Large intestine (tissue), 12 donors: ENCODE measurements around the gene SELENOH. TPM values are rescaled to one million over a fixed set of nuclear protein-coding genes. Genes with fewer than 3 reads are reported as not detected.
"Not testable (repeated sequence)": the region's sequence is repeated elsewhere in the genome, so short reads cannot be mapped to it uniquely, and the experiment has no call there.

ENCODE experiments used
- DNase-seq, 2 donors: peaks; one replicate each; pipeline versions ENCODE4 v3.0.0 to v3.0.0-alpha.2; 2013
- H3K27ac ChIP-seq: one replicate; pipeline ENCODE4 v1.5.1; 2013; ENCODE audit warnings: low read length
- H3K27me3 ChIP-seq: 2 replicates; pipeline ENCODE4 v1.6.1; 2013; ENCODE audit warnings: low read length; ENCODE audit not compliant: control insufficient read depth, insufficient read depth
- H3K36me3 ChIP-seq: 2 replicates; pipeline ENCODE4 v1.6.1; 2013; ENCODE audit warnings: low read length; ENCODE audit not compliant: control insufficient read depth, insufficient read depth
- H3K4me1 ChIP-seq: one replicate; pipeline ENCODE4 v1.6.1; 2013; ENCODE audit warnings: low read length; ENCODE audit not compliant: control insufficient read depth, insufficient read depth
- H3K4me3 ChIP-seq: one replicate; pipeline ENCODE4 v1.5.1; 2013; ENCODE audit warnings: low read length
- H3K9me3 ChIP-seq: one replicate; pipeline ENCODE4 v1.6.1; 2013; ENCODE audit warnings: mild to moderate bottlenecking, low read depth, low read length, moderate library complexity; ENCODE audit not compliant: control insufficient read depth
- WGBS: methylation state at CpG from one replicate; pipeline ENCODE4 v1.1.5; 2013; ENCODE audit warnings: low lambda C conversion rate; ENCODE audit not compliant: insufficient coverage; 5-methylcytosine and 5-hydroxymethylcytosine counted together
- long read RNA-seq, 11 donors: transcript quantifications; one replicate each; lab custom pipeline, GENCODE V29; 2026
- polyA plus RNA-seq: library from polyadenylated mRNA; unstranded; fragments of 120-200 nt; gene quantifications from one replicate; pipeline ENCODE4 v1.2.1, GENCODE V29; 2013

SELENOH gene, protein sequence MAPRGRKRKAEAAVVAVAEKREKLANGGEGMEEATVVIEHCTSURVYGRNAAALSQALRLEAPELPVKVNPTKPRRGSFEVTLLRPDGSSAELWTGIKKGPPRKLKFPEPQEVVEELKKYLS
- polyA plus RNA-seq, result 115 TPM
- long read RNA-seq, donor 1, transcript SELENOH-204 (4 exons, 818 nt), result major isoform, 74 of 87 reads
- long read RNA-seq, donor 1, partial matches to known transcripts, result 0 of 87 reads
- long read RNA-seq, donor 1, other reads (novel, unspliced or antisense), result 0 of 87 reads
- long read RNA-seq, donor 2, transcript SELENOH-201 (3 exons, 833 nt), result minor isoform, 7 of 183 reads
- long read RNA-seq, donor 2, transcript SELENOH-204 (4 exons, 818 nt), result major isoform, 152 of 183 reads
- long read RNA-seq, donor 2, partial matches to known transcripts, result 14 of 183 reads
- long read RNA-seq, donor 2, other reads (novel, unspliced or antisense), result 0 of 183 reads
- long read RNA-seq, donor 3, result 0 reads
- long read RNA-seq, donor 4, transcript SELENOH-204 (4 exons, 818 nt), result major isoform, 24 of 25 reads
- long read RNA-seq, donor 4, partial matches to known transcripts, result 0 of 25 reads
- long read RNA-seq, donor 4, other reads (novel, unspliced or antisense), result 0 of 25 reads
- long read RNA-seq, donor 5, transcript SELENOH-204 (4 exons, 818 nt), result major isoform, 76 of 93 reads
- long read RNA-seq, donor 5, transcript SELENOH-201 (3 exons, 833 nt), result minor isoform, 5 of 93 reads
- long read RNA-seq, donor 5, partial matches to known transcripts, result 5 of 93 reads
- long read RNA-seq, donor 5, other reads (novel, unspliced or antisense), result 0 of 93 reads
- long read RNA-seq, donor 6, transcript SELENOH-207 (1 exons, 523 nt), result minor isoform, 8 of 136 reads
- long read RNA-seq, donor 6, transcript SELENOH-205 (3 exons, 1,039 nt), result minor isoform, 6 of 136 reads
- long read RNA-seq, donor 6, transcript SELENOH-204 (4 exons, 818 nt), result major isoform, 103 of 136 reads
- long read RNA-seq, donor 6, partial matches to known transcripts, result 13 of 136 reads
- long read RNA-seq, donor 6, other reads (novel, unspliced or antisense), result 0 of 136 reads
- long read RNA-seq, donor 7, transcript SELENOH-204 (4 exons, 818 nt), result major isoform, 87 of 105 reads
- long read RNA-seq, donor 7, transcript SELENOH-201 (3 exons, 833 nt), result minor isoform, 7 of 105 reads
- long read RNA-seq, donor 7, partial matches to known transcripts, result 6 of 105 reads
- long read RNA-seq, donor 7, other reads (novel, unspliced or antisense), result 0 of 105 reads
- long read RNA-seq, donor 8, transcript SELENOH-201 (3 exons, 833 nt), result minor isoform, 10 of 230 reads
- long read RNA-seq, donor 8, transcript SELENOH-204 (4 exons, 818 nt), result major isoform, 183 of 230 reads
- long read RNA-seq, donor 8, transcript SELENOH-205 (3 exons, 1,039 nt), result minor isoform, 6 of 230 reads
- long read RNA-seq, donor 8, transcript SELENOH-207 (1 exons, 523 nt), result minor isoform, 6 of 230 reads
- long read RNA-seq, donor 8, partial matches to known transcripts, result 16 of 230 reads
- long read RNA-seq, donor 8, other reads (novel, unspliced or antisense), result 0 of 230 reads
- long read RNA-seq, donor 9, transcript SELENOH-201 (3 exons, 833 nt), result minor isoform, 7 of 163 reads
- long read RNA-seq, donor 9, transcript SELENOH-204 (4 exons, 818 nt), result major isoform, 139 of 163 reads
- long read RNA-seq, donor 9, partial matches to known transcripts, result 14 of 163 reads
- long read RNA-seq, donor 9, other reads (novel, unspliced or antisense), result 0 of 163 reads
- long read RNA-seq, donor 10, transcript SELENOH-205 (3 exons, 1,039 nt), result minor isoform, 10 of 226 reads
- long read RNA-seq, donor 10, transcript SELENOH-207 (1 exons, 523 nt), result minor isoform, 7 of 226 reads
- long read RNA-seq, donor 10, transcript SELENOH-204 (4 exons, 818 nt), result major isoform, 175 of 226 reads
- long read RNA-seq, donor 10, transcript SELENOH-201 (3 exons, 833 nt), result minor isoform, 11 of 226 reads
- long read RNA-seq, donor 10, partial matches to known transcripts, result 17 of 226 reads
- long read RNA-seq, donor 10, other reads (novel, unspliced or antisense), result 0 of 226 reads
- long read RNA-seq, donor 11, transcript SELENOH-204 (4 exons, 818 nt), result major isoform, 122 of 141 reads
- long read RNA-seq, donor 11, partial matches to known transcripts, result 9 of 141 reads
- long read RNA-seq, donor 11, other reads (novel, unspliced or antisense), result 0 of 141 reads

DNA sequence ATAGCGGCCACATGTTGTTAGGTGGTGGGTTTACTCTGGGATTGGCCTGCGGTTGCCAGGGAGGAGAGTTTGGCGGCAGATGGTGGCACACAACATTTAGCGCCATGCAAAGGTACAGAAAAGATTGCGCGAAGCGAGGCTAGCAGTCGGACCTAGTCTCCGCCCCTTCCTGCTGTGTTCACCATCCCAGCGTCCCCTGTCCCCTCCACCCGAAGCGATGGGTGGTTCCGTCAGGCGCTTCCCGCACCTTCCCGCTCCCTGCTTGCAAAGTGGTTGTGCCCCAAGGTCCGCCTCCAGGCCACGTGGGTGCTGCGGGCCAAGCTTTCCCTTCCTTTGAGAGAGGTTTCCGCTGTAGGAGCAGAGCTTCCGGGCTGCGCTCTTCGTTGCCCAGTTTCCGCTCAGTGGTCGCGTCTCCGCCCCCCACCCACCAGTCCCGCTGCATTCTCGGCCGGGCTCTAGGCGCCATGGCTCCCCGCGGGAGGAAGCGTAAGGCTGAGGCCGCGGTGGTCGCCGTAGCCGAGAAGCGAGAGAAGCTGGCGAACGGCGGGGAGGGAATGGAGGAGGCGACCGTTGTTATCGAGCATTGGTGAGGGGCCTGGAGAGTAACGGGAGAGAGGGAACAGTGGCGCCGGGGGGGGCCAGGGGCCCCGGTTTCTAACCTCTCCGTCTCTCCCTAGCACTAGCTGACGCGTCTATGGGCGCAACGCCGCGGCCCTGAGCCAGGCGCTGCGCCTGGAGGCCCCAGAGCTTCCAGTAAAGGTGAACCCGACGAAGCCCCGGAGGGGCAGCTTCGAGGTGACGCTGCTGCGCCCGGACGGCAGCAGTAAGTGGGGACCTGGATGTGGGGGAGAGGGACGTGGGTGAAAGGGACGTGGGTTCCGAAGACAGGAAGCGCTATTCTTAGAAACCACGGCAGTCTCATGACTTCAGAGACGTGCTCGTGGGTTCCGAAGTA is at the start of gene SELENOH:
SELENOH (plus strand) TSS at position 360 of the 955 bp plus-strand sequence; CDS start at position 465, 105 bp downstream.
- Histone ChIP-seq H3K4me3 (peak within 1 kb of the TSS; percentile 90), H3K9me3 (no peaks in the 10 kb centered on the region), H3K27me3 (no peaks in the 10 kb centered on the region), H3K4me1 (peaks cover 6% of the 10 kb centered on the region), H3K36me3 (peaks cover 54% of the 10 kb centered on the region), H3K27ac (peak within 1 kb of the TSS; percentile 90)
- WGBS, result no CpG with 5 or more reads among the region's 75 CpGs
- DNase-seq, result peak; percentile 97 to 98

DNA sequence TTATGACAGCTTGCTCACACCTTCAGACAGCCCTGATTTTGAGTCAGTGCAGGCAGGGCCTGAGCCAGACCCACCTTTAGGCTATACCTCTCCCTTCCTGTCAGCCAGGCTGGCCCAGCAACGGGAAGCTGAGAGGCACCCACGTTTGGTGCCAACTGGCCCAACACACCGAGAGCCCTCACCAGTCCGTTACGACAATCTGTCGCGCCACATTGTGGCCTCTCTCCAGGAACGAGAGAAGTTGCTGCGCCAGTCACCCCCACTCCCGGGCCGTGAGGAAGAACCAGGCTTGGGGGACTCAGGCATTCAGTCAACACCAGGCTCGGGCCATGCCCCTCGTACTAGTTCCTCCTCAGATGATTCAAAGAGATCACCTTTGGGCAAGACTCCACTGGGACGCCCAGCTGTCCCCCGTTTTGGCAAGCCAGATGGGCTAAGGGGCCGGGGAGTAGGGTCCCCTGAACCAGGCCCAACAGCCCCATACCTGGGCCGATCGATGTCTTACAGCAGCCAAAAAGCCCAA is 42.4 kb upstream of the SELENOH start:
- H3K9me3 ChIP-seq, result no peaks in the 10 kb centered on the region
- no CpG with 5 or more reads among the region's 18 CpGs for WGBS
- H3K4me1 ChIP-seq, result no peaks in the 10 kb centered on the region
- H3K27ac ChIP-seq, result no peak overlapping the region
- no peaks in the 10 kb centered on the region for H3K27me3 ChIP-seq
- H3K36me3 ChIP-seq, result peaks cover 76% of the 10 kb centered on the region
- no peak for DNase-seq
- no peak overlapping the region for H3K4me3 ChIP-seq

DNA sequence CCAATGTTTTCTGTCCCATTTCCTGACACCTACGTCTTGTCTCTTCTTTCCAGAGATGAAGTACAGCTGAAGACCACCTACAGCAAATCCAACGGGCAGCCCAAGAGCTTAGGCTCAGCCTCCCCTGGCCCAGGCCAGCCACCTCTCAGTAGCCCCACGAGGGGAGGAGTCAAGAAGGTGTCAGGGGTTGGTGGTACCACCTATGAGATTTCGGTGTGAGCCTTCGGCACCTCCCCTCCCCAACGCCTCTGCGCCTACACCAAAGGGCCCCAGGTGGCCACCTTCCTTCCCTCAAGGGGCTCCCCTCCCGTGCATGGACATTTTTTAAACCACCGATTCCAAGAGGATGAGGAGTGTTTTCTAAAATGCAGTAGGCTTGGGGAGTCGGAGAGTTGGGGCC is 41.5 kb upstream of the SELENOH start:
- Histone ChIP-seq H3K4me3 (no peak overlapping the region), H3K27me3 (no peaks in the 10 kb centered on the region), H3K27ac (no peak overlapping the region), H3K9me3 (no peaks in the 10 kb centered on the region), H3K36me3 (peaks cover 79% of the 10 kb centered on the region), H3K4me1 (no peaks in the 10 kb centered on the region)
- no CpG with 5 or more reads among the region's 10 CpGs for WGBS
- DNase-seq, result no peak

DNA sequence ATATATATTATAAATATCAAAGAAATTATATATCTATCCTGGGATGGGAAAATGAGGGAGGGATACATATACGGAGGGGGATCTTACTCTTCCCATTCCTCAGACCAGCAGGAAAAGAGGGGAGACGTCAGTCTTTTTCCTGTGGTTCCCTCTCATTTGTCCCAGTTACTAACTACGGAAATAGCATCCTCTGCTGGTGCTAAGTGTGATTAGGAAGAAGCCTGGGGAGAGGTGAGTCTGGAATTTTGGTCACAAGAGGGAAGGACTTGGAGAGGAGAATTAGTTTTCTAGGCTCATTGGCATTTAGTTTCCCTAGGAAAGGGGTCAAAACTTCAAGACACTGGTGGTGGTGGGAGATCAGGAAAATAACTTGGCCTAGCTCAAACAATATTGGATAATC is 40.9 kb upstream of the SELENOH start:
- DNase-seq, result no peak
- H3K9me3 ChIP-seq, result no peaks in the 10 kb centered on the region
- H3K27ac ChIP-seq, result no peak overlapping the region
- no peaks in the 10 kb centered on the region for H3K27me3 ChIP-seq
- H3K4me1 ChIP-seq, result no peaks in the 10 kb centered on the region
- WGBS, result no CpG with 5 or more reads among the region's 3 CpGs
- H3K4me3 ChIP-seq, result no peak overlapping the region
- H3K36me3 ChIP-seq, result peaks cover 78% of the 10 kb centered on the region

DNA sequence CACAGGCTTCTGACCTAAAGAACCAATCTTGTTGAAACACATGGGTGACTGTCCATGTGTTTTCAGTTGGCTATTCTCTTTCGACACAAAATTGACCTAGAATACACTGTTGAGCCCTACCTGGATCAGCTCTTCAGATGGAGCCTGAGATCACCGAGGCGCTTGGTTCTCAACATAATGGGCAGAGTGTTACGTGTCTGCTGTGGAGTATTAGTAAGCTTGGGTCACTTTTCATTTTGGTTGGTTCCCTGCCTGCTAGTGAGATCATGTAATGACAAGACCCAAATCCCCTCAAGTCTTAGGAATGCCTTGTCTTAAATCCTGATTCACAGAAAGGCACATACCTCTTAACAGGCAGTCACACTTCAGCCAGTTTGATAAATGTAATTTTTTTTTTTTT is 38.0 kb upstream of the SELENOH start:
- H3K36me3 ChIP-seq, result peaks cover 58% of the 10 kb centered on the region
- H3K27me3 ChIP-seq, result no peaks in the 10 kb centered on the region
- no peaks in the 10 kb centered on the region for H3K4me1 ChIP-seq
- no peaks in the 10 kb centered on the region for H3K9me3 ChIP-seq
- WGBS, result no CpG with 5 or more reads among the region's 4 CpGs
- H3K27ac ChIP-seq, result no peak overlapping the region
- DNase-seq, result no peak
- H3K4me3 ChIP-seq, result no peak overlapping the region

DNA sequence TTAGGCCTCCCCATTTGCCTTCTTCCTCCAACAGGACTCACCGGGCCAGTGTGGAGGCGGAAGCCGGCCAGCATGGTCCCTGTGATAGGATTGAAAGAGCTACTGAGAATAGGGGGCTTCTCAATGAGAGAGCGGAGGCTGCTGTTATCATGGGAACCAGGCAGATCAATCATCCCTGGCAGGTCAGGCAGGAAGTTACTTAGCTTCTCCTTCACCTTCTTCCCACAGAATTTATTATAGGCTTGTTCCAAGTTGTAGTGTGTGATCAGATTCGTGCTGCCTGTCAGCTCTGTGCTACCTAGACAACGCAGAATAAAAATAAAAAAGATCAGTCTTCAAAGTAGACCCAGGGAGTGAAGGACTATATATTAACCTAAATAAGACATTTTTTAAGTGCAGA is 36.4 kb upstream of the SELENOH start:
- WGBS, result 92% methylated on average over 2 of the region's 6 CpGs
- no peak overlapping the region for H3K27ac ChIP-seq
- no peak overlapping the region for H3K4me3 ChIP-seq
- H3K9me3 ChIP-seq, result no peaks in the 10 kb centered on the region
- DNase-seq, result no peak
- H3K27me3 ChIP-seq, result no peaks in the 10 kb centered on the region
- H3K36me3 ChIP-seq, result peaks cover 46% of the 10 kb centered on the region
- no peaks in the 10 kb centered on the region for H3K4me1 ChIP-seq

DNA sequence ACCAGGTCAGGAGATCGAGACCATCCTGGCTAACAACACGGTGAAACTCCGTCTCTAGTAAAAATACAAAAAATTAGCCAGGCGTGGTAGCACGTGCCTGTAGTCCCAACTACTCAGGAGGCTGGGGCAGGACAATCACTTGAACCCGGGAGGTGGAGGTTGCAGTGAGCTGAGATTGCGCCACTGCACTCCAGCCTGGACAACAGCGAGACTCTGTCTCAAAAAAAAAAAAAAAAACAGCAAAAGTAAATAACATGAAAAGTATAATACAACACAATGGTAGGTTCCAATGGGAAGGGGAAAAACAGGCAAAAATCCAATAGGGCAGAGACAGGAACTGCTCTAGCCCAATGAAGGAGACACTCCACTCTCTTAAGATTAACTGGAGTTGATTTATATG is 35.9 kb upstream of the SELENOH start:
- not testable (repeated sequence) for H3K27ac ChIP-seq, H3K9me3 ChIP-seq, H3K4me3 ChIP-seq, H3K4me1 ChIP-seq, DNase-seq, H3K27me3 ChIP-seq
- peaks cover 44% of the 10 kb centered on the region for H3K36me3 ChIP-seq
- no CpG with 5 or more reads among the region's 8 CpGs for WGBS

DNA sequence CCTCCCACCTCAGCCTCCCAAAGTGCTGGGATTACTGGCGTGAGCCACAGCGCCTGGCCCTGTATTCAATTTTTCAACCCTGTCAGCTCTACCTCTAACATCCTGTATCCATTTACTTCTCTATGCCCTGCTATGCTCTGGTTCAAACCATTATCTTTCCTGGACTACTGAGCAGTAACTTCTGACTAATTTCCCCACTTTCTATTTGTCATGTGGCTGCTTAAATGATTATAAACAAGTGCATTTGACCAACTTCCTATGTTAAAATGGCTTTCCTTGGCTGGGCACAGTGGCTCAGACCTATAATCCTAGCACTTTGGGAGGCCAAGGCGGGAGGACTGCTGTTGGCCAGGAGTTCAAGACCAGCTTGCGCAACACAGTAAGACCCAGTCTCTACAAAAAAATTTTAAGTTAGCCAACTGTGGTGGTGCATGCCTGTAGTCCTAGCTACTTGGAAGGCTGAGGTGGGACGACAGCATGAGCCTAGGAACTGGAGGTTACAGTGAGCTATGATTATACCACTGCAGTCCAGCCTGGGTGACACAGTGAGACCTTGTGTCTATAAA is 31.4 kb upstream of the SELENOH start:
- H3K36me3 ChIP-seq, result peaks cover 10% of the 10 kb centered on the region
- WGBS, result no CpG with 5 or more reads among the region's 5 CpGs
- no peak overlapping the region for H3K27ac ChIP-seq
- no peak for DNase-seq
- peaks cover 12% of the 10 kb centered on the region for H3K4me1 ChIP-seq
- H3K27me3 ChIP-seq, result no peaks in the 10 kb centered on the region
- no peak overlapping the region for H3K4me3 ChIP-seq
- no peaks in the 10 kb centered on the region for H3K9me3 ChIP-seq
